NCI-H128 (cell line): ENCODE measurements around the gene NFATC1.

Experiments used
- DNase-seq: peaks from one replicate; lab custom pipeline; 2025; ENCODE audit not compliant: unreplicated experiment; lab: John Stamatoyannopoulos, UW

Gene NFATC1

DNA sequence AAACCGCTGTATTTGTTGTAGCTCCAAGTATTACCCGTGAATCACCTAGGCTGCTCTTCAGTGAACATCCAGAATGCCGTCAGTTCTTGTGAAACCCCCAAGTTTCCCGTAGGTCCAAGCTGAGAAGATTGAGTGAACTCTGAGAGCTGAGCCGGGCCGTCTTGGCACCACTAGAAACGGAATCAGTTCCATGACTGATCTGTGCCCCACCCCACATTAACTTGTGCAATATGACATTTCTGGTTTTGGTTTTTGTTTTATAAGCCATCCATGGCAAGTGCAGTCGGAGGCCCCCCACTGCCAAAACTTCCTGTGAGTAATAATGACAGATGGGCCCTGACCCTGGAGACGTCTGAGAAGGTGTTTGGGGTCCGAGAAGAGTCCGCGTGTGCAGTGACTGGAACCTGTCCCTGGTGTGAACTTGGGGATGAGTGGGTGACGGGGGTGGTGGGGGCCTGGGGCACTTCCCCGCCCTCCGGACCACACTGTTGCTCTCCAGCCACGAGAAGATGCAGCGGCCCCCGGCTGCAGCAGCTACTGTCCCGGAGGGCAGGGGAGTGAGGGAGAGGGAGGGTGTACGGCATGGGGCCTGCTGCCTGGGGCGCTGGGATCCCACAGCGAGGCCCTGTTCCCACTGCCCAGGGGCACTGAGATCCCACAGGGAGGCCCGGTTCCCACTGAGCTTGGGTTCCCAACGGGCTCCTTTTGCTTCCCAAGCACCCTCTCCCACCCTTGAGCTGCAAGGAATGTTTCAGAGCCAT is 26.5 kb downstream of the NFATC1 start:
- no peak for DNase-seq

DNA sequence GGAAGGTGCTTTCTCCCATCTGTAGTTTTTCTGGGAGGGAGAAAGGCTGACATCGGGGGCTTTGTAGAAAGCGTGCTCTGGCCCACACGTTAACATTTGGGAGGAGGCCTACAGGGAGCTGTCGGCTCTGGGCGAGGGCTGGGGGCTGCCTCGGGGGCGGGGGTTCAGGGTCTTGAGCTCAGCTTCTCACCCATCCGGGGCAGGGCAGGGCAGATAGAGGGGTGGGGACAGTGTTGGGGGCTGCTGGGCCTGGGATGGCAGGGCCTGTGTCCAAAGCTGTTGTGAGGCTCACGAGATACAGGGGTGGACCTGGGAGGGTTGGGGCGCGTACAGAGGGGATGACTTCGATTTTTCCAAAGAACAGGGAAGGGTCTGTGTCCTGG is 27.0 kb downstream of the NFATC1 start:
- no peak for DNase-seq

DNA sequence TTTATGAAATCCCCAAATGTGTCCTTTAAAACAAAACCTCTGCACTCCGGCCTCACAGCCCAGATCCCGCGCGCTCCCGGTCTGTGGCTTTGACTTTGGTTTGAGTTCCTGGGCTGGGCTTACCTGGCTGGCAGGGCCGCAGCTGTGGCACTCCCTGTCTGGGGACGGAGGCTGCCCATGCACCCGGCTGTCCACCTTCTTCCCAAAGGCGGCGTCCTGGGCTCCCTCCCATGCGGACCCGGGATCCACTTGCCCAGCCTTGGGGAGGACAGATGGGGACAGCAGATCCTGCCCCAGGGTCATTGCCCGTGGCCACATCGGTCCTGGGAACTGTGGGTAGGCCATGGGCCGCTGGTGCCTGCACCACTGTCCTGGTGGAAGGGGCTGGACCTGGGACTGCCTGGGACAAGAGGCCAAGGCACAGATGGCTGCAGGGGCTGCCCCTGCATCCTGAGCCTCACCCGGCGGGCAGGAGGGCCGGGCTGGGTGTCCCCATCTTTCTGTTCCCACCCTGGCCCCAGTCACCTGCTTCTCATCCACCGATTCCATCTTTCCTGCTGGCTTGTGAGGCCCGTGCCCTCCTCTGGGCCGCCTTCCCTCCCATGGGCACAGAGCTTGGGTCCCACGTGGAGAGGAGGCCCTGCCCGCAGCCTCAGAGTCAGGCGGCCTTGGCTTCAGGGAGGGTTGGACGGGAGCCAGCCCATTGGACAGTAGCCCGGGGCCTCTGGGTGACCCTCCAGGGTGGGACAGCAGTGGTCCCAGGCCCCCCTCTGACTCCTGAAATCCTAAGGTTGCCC is 27.7 kb downstream of the NFATC1 start:
- DNase-seq = no peak

DNA sequence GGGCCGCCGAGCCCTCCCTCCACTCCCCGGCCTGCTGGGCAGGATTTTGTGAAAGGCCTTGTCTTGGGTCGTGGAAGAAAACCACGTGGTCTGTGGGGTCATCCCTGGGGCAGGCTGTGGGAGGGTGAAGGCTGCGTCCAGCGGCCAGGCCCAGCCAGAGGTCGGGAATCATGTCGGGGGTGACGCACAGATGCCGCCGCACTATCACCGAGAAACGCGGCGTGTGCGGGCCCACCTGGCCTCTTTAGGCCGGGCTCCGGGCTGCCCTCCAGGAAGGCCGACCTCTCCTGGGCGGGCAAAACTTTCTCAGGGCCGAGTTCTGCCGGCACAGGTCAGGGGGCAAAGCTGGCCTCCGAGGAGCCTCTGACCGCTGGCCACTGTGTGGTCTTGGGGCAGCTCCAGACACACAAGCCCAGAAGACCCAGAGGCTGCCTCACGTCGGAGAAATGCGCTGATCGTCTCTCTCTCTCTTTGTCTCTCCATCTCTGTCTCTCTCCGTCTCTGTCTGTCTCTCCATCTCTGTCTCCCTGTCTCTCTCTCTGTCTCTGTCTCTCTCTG is 28.4 kb downstream of the NFATC1 start:
- DNase-seq = no peak

DNA sequence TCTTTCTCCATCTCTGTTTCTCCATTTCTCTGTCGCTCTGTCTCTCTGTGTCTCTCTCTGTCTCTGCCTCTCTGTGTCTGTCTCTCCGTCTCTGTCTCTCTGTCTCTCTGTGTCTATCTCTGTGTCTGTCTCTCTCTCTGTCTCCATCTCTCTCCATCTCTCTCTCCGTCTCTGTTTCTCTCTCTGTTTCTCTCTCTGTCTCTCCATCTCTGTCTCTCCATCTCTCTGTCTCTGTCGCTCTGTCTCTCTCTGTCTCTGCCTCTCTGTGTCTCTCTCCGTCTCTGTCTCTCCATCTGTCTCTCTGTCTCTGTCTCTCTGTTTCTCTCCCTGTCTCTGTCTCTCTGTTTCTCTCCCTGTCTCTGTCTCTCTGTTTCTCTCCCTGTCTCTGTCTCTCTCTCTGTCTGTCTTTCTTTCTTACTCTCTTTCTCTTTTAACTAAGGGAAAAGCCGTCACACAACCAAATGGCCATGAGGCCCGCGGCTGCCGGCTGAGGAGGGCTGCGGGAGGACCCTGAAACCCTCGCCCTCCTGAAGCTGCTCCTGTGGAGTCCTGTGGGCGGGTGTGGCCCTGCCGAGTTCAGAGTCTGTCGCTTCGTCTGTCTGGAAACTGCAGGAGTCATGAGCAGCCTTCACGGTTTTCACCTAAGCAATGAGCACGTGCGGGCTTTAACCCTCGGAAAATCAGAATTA is 29.3 kb downstream of the NFATC1 start:
- DNase-seq = no peak

DNA sequence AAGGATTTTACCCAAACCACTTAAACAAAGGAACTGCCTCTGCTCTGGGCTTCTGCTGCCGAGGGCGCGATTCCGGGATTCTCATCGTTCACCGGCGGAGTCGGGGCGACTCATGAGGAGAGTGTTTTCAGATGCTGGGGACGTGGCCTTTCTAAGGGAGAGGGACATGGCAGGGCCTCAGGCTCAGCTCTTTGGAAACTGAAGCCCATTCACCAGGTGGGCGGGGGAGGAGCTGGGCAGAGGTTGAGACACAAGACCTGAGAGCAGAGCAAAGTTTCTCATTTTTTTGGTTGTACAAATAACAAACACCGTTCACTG is 29.8 kb downstream of the NFATC1 start:
- DNase-seq = no peak

DNA sequence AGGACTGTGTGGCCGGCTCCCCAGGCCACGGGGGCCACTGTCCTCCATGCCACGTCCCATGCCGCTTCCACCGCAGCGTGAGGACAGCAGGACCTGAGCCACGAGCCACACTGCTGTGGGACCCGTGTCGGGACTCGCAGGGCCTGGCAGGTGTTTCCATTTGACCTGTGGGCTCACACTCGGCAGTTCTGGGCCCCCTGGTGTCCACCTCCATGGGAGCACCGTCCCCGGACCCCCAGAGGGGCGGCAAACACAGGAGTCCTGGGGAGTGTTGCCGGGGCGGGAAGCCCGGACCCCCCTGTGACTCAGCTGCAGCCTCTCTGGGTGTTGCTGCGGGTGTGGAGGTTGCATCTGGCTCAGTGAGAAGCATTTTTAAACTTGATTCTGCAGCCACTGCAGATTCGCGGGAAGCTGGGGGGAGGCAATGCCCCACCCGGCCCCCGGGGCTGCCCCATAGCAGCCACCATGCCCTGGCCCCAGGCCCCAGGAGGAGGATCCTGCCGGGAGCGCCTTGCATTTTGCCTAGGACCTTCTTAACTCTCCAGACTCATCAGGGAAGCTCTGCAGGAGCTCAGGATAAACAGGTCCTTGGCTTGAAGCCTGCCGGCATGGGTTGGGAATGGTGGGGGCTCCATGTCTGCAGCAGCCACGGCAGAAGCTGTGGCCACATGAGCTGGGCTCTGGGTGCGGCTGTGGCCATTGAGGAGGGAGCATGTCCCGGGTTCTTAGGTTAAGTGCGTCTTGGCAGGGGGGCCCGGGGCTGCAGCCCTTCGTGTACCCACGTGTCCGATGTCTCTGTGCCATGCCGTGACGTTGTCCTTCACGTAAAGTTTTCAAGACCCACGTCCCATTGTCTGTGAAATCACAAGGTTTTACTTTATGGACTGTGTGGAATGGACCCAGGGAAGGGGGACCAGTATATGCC is 30.9 kb downstream of the NFATC1 start:
- no peak for DNase-seq

DNA sequence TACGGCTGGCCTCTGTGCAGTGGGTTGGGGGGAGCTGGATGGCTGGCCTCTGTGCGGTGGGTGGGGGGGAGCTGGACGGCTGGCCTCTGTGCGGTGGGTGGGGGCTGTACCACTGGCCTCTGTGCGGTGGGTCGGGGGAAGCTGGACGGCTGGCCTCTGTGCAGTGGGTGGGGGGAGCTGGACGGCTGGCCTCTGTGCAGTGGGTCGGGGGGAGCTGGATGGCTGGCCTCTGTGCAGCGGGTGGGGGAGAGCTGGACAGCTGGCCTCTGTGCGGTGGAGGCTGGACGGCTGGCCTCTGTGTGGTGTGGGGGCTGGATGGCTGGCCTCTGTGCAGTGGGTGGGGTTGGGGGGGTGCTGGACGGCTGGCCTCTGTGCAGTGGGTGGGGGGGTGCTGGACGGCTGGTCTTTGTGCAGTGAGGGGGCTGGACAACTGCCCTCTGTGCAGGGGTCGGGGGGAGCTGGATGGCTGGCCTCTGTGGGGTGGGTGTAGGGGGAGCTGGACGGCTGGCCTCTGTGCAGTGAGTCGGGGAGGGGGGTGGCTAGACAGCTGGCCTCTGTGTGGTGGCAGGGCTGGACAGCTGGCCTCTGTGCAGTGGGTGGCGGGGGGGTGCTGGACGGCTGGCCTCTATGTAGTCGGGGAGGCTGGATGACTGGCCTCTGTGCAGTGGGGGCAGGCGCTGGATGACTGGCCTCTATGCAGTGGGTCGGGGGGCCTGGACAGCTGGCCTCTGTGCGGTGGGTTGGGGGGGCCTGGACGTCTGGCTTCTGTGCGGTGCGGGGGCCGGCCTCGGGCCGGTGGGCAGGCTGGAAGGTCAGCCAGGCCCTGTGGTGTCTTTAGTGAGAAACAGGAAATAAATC is 31.9 kb downstream of the NFATC1 start:
- no peak for DNase-seq

DNA sequence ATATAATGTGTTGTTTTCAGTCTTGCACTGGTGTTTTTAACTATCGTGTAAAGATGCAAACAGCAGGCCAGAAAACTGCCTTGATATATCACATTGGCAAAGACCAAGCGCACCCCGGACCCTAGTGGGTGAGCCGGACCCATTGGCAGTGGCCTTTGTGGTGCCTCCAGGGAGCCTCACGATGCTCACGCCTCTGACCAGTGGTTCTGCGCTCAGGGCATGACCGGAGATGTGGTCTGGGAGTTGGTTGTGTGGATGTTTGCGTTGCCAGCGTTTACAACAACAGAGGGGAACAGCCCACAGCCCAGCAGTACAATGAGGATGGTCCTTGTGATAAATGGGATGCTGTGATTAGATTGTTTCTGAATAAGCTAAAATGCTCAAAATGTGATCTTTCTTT is 32.6 kb downstream of the NFATC1 start:
- no peak for DNase-seq

DNA sequence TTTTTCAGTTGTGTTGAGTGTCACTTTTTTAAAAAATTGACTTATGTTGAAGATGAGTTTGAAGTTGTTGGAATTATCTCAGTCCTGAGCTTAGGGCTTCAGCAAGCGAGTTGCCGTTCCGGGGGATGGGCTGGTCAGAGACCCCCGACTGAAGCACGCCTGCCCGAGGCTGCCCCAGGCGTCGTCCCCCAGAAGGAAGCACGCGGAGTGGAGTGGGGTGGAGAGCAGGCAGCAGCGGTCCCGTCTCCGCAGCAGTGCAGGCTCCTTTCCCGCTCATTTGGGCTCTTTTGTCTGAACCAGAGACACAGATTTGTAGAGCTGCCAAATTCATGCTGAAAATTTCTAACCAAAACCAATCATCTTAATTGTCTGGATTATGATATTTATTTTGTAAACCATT is 33.7 kb downstream of the NFATC1 start:
- no peak for DNase-seq

DNA sequence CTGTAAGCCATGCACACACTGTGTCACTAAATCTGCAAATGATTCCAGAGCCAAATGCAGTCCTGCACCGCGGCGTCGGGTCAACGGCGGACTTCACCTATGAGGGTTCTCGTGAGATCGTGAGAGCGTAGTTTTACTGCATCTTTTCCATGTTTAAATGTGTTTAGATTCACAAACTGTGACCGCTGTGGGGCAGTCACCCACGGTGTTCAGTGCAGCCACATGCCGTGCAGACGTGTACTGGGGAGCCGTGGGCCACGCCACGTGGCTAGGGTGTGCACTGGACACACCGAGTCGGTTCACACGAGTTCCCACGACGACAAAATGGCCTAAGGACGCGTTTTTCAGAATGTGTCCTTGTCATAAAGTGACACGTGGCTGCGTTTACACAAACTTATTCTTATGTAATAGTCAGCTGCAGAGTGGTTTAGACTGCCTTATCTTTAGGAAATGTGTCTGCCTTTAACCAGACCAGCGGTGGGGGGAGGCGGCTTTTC is 34.1 kb downstream of the NFATC1 start:
- no peak for DNase-seq

DNA sequence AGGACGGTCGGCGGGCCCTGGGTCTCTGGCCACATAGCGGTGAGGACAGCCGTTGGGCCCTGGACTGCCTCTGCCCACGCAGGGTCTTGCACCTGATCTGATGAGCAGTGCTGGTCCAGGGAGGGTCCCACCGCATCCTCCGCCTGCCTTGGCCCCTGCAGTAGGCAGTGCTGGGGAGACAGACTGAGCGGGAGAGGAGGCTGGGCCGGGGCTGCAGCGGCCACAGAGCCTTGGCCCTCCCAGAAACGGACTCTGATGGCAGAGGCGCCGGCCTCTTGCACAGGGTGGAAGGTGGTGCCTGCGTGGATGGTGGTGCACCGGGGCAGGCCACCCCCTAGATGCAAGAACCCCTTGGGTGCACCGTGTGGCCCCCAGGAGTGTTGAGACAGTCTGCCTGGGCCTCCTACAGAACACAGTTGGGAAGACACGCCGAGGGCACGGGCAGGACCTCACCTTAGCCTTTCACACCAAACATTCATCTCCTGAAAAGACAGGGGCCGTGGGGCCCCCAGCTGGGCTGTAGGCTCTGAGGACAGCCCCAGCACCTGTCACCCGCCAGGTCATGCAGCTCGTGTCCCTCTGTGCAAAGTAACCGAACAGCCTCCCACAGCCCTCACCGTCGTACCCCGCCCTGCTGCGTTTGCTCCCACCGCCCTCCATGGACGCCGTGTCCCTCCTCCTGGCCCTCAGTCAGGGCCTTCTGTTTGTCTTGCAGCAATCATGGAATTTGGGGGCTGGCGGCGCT is 36.8 kb downstream of the NFATC1 start:
- DNase-seq = no peak

DNA sequence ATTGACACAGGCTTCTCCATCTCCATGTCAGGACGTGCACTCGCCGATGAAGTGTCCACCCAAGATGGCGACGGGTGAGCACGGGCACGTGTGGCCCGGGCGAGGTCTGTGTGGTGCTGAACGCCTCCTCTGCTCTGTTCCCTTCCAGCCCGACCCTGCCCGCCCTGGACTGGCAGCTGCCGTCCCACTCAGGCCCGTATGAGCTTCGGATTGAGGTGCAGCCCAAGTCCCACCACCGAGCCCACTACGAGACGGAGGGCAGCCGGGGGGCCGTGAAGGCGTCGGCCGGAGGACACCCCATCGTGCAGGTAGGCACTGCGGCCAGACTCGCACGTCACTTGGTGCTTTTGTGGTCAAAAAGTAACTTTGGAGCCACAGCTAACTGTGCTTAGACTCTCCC is 37.7 kb downstream of the NFATC1 start:
- no peak for DNase-seq

DNA sequence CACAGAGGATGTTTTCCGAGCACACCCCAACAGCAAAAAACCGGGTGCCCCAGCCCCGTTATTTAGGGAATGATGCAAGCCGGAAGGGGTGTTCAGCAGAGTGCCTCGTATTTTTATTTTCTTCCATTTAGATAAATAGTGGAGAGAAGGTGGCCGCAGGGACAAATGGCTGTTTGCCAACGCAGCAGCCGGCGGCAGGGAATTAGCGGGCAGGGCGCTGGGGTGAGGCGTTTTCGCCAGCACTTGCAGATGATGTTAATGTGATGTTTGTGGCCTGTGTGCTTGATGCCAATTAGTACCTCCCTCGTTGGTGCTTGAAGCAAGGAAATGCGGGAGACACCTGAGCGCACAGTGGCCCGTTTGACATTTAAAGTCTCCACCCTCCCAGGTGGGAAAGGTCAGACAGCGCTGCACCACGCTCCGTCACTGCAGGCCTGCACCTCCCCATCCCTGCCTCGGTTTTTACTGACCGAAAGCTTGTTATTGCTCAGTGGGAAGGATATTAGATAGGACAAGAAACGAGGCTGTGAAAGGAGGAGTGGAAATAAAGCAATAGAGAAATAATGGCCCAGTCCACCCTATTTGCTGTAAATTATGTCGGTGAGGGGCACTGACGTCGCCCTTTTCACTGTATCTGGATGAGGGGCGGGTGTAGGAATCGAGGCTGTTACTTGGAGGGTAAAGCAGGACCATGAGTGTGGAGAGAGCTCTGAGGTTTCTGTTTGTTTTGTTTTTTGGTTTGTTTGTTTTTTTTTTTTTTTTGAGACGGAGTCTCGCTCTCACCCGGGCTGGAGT is 39.1 kb downstream of the NFATC1 start:
- DNase-seq = no peak

DNA sequence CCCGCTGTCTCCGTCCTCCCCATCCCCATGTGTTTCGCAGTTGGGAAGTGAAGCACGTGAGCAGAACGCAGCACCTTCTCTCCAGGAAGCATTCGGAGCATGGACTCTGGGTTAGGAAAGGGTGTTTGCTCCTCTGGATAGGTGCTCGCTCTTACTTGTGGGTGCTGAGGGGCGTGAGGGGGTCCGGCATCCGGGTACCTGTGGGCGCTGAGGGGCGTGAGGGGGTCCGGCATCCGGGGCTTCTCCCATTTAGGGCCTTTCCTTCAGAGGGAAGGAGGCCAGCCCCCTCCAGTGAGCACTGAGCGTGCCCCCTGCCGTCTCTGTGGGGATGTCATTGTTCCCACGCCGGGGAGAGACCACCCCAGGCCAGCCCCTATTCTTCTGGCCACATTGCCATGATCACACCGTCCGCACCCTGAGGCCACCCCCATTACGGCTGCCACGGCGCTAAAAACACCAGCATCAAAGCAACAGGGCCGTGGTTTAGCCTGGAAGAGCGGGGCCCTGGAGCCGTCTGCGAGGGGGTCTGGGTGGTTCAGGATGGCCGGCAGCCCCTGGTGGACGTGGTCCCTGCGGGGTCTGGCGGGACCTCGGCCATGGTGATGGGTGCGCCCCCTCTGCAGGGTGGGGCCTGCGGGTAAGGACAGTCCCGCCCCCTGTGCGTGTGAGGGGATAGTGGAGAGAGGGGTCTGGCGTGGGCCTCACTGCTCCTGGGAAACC is 41.0 kb downstream of the NFATC1 start:
- DNase-seq = no peak

DNA sequence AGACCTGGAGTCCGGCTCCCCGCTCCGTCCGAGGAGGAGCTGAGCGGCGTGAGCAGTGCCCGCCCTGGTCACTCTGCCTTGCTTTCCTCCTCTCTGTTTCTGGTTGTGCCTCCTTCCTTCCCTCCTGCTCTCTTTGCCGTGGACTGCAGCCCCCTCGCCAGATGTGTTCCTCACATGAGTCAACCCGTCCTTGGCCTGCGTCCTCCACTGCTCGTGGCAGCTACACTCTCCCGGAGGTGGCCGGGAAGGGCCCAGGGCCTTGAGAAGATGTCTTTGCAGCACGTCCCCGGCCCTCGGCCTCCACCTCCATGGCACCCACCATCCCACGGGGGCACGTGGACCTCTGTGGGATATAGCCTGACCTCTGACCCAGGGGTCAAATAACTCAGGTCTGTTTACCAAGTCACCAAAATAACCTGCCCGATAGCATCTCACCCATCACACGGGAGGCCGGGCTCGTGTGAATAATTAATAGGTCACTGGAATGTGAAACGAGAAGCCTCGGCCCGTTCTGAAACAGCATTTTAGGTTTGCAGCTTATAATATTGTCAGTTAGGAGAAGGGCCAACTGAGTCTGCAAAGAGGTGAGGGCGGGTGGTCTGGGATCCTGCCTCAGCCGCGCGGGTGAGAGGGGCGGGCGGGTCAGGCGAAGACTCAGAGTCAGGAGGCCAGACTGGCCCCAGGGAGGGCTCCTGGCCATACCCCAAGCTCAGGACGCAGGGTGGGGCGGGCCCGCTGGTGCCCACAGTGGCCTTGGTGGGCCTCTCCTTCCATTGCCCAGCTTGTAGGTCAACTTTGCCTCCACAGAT is 42.6 kb downstream of the NFATC1 start:
- DNase-seq = no peak
